A549 (cell line): ENCODE measurements around the gene FIS1. TPM values are rescaled to one million over a fixed set of nuclear protein-coding genes. Genes with fewer than 3 reads are reported as not detected.

Experiments
- ATAC-seq, 2 experiments: fragments of 200-7000 bp in 1 of 2; fragments of >200 bp in 1 of 2; cut with Nextera tagmentation in 1 of 2; cut with Tn5 transposase in 1 of 2; 3 replicates each; pipeline versions ENCODE4 v1.8.0 to v1.9.1; 2018 to 2020; ENCODE audit warnings: mild to moderate bottlenecking in 1 of 2, moderate library complexity in 1 of 2
- CTCF ChIA-PET: fragments of 300-600 bp; sonication (Branson Sonifier 250); formaldehyde crosslinking; extraction: SDS; loops from one replicate; lab custom pipeline; 2021; ENCODE audit warnings: antibody characterized with exemption, inconsistent platforms; lab: Yijun Ruan, JAX
- POLR2A ChIA-PET: fragments of 350-600 bp; formaldehyde crosslinking; extraction: SDS; loops from one replicate; lab custom pipeline; 2021; ENCODE audit warnings: antibody characterized with exemption, inconsistent platforms; lab: Yijun Ruan, JAX
- DNase-seq, 2 experiments: peaks; one replicate each; pipeline versions ENCODE4 v3.0.0 to v3.0.0-alpha.2; 2011 to 2016; ENCODE audit warnings: low read depth in 1 of 2, low spot score in 1 of 2
- FAIRE-seq: peaks from 2 replicates; lab custom pipeline; 2011; peaks lifted over from hg19 to GRCh38; lab: Jason Lieb, UNC
- H3K27ac ChIP-seq, 2 experiments: fragments of >200 bp; sonication (Bioruptor Twin); formaldehyde crosslinking; 3 replicates each; pipeline ENCODE4 v1.5.1; 2016 to 2017
- H3K4me1 ChIP-seq: fragments of >200 bp; sonication (Bioruptor Twin); formaldehyde crosslinking; 3 replicates; pipeline ENCODE4 v1.6.1; 2016
- H3K4me2 ChIP-seq: fragments of >200 bp; sonication (Bioruptor Twin); formaldehyde crosslinking; 3 replicates; pipeline ENCODE4 v1.6.1; 2016
- H3K4me3 ChIP-seq: fragments of >200 bp; sonication (Bioruptor Twin); formaldehyde crosslinking; 3 replicates; pipeline ENCODE4 v1.5.1; 2016
- H3K9me3 ChIP-seq: fragments of >200 bp; sonication (Bioruptor Twin); formaldehyde crosslinking; 3 replicates; pipeline ENCODE4 v1.6.1; 2016
- CEBPB ChIP-seq, 2 experiments: fragments of >200 bp in 1 of 2; sonication (Bioruptor Twin) in 1 of 2; formaldehyde crosslinking in 1 of 2; IDR thresholded peaks; 2 replicates each; pipeline ENCODE4 v1.6.1; 2012 to 2016
- CHD4 ChIP-seq: fragments of 200-600 bp; sonication (generic); IDR thresholded peaks from 2 replicates; pipeline ENCODE4 v1.6.1; 2016; ENCODE audit warnings: antibody characterized with exemption, mild to moderate bottlenecking, borderline replicate concordance
- EHF ChIP-seq: fragments of 250-450 bp; sonication (Bioruptor Pico); IDR thresholded peaks from 2 replicates; pipeline ENCODE4 v1.5.0; 2020; ENCODE audit warnings: mild to moderate bottlenecking
- ESRRA ChIP-seq: fragments of 150-350 bp; IDR thresholded peaks from 2 replicates; pipeline ENCODE4 v1.6.1; 2014; ENCODE audit warnings: mild to moderate bottlenecking, low read length, borderline replicate concordance
- FOSB ChIP-seq: fragments of 250-450 bp; sonication (Bioruptor Pico); IDR thresholded peaks from 2 replicates; pipeline ENCODE4 v1.5.0; 2020; ENCODE audit warnings: mild to moderate bottlenecking, moderate library complexity
- GATA3 ChIP-seq: IDR thresholded peaks from 2 replicates; pipeline ENCODE4 v1.6.1; 2012; ENCODE audit warnings: borderline replicate concordance
- HDAC2 ChIP-seq: fragments of 200-600 bp; sonication (generic); IDR thresholded peaks from 2 replicates; pipeline ENCODE4 v1.6.1; 2016
- HOXA7 ChIP-seq: fragments of 250-450 bp; sonication (Bioruptor Pico); IDR thresholded peaks from 2 replicates; pipeline ENCODE4 v1.5.0; 2020; ENCODE audit warnings: mild to moderate bottlenecking, moderate library complexity
- HOXB5 ChIP-seq: fragments of 250-450 bp; sonication (Bioruptor Pico); IDR thresholded peaks from 2 replicates; pipeline ENCODE4 v1.5.0; 2020; ENCODE audit warnings: mild to moderate bottlenecking, moderate library complexity
- JUN ChIP-seq, 2 experiments: fragments of >200 bp; sonication (Bioruptor Twin); formaldehyde crosslinking; IDR thresholded peaks; 2 replicates in 1 of 2; 3 replicates in 1 of 2; pipeline ENCODE4 v1.6.1; 2016 to 2017
- JUNB ChIP-seq: fragments of >200 bp; sonication (Bioruptor Twin); formaldehyde crosslinking; IDR thresholded peaks from 2 replicates; pipeline ENCODE4 v1.6.1; 2016
- NFE2L2 ChIP-seq: fragments of 150-350 bp; conservative IDR thresholded peaks from 2 replicates; pipeline ENCODE4 v1.6.1; 2014; ENCODE audit warnings: low read length
- POLR2A ChIP-seq: IDR thresholded peaks from 2 replicates; pipeline ENCODE4 v1.6.1; 2012; ENCODE audit warnings: mild to moderate bottlenecking, low read length
- RNF2 ChIP-seq: fragments of 200-600 bp; sonication (generic); IDR thresholded peaks from 2 replicates; pipeline ENCODE4 v1.6.1; 2016; ENCODE audit warnings: low read depth, mild to moderate bottlenecking, antibody characterized with exemption, moderate library complexity, borderline replicate concordance
- SMC3 ChIP-seq: fragments of >200 bp; sonication (Bioruptor Twin); formaldehyde crosslinking; IDR thresholded peaks from 3 replicates; pipeline ENCODE4 v1.6.1; 2018; ENCODE audit warnings: inconsistent platforms
- TP53 ChIP-seq: fragments of 250-450 bp; sonication (Bioruptor Pico); IDR thresholded peaks from 2 replicates; pipeline ENCODE4 v1.5.0; 2021; ENCODE audit warnings: mild to moderate bottlenecking, moderate library complexity
- ZC3H11A ChIP-seq: fragments of 450-650 bp; IDR thresholded peaks from 2 replicates; pipeline ENCODE4 v1.6.1; 2014; ENCODE audit warnings: antibody characterized with exemption, mild to moderate bottlenecking
- ZFP36 ChIP-seq: fragments of 450-650 bp; IDR thresholded peaks from 2 replicates; pipeline ENCODE4 v1.6.1; 2014; ENCODE audit warnings: borderline replicate concordance; ENCODE audit not compliant: partially characterized antibody
- WGBS: methylation state at CpG from one replicate; pipeline ENCODE4 v1.1.6; 2017; ENCODE audit errors: missing lambda C conversion rate; 5-methylcytosine and 5-hydroxymethylcytosine counted together
- polyA plus RNA-seq, 4 experiments: library from polyadenylated mRNA; depleted of rRNA in 3 of 4; stranded (reverse); fragments of >200 nt; fragmentation: RNase III in 1 of 4; extraction: RNeasy Plus Mini Kit Qiagen cat#74134 plus additional on column Dnase treatment in 1 of 4; gene quantifications; 2 replicates in 3 of 4; 3 replicates in 1 of 4; pipeline ENCODE4 v1.2.3, GENCODE V29; 2011 to 2017
- TF ChIP-seq, protein P1 (sequence below): fragments of 250-450 bp; sonication (Bioruptor Pico); IDR thresholded peaks from 2 replicates; pipeline ENCODE4 v1.5.0; 2021; ENCODE audit warnings: mild to moderate bottlenecking, moderate library complexity, borderline replicate concordance
- TF ChIP-seq, protein P2 (sequence below): IDR thresholded peaks from 2 replicates; pipeline ENCODE4 v1.6.1; 2012
- TF ChIP-seq, protein P3 (sequence below): IDR thresholded peaks from 2 replicates; pipeline ENCODE4 v1.6.1; 2012
- TF ChIP-seq, protein P4 (sequence below): fragments of 450-650 bp; IDR thresholded peaks from 2 replicates; pipeline ENCODE4 v1.6.1; 2014; ENCODE audit warnings: antibody characterized with exemption
- TF ChIP-seq, protein P5 (sequence below): fragments of >200 bp; sonication (Bioruptor Twin); formaldehyde crosslinking; IDR thresholded peaks from 3 replicates; pipeline ENCODE4 v1.6.1; 2016

FIS1 gene
- polyA plus RNA-seq, 2 of the 4 experiments (the other 2 are of a cell fraction) = 111 to 155 TPM

DNA sequence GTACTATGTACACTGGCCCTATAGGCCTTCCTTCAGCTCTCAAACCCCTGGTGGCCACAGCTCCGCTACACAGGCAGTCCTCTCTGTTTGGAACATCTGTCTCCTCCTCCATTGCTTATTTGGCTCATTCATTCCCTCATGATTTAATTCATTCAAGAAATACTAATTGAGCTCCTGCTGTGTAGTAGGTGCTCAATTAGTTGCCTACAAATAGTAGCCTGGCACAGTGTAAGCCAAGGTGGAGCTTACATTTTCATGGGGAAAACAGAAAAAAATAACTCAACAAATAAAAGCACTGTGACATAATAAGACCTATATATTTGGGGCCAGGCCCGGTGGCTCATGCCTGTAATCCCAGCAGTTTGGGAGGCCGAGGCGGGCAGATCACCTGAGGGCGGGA, 3.4 kb upstream of the FIS1 start:
- Histone ChIP-seq H3K9me3 (no peaks in the 10 kb centered on the region), H3K4me2 (no peak overlapping the region), H3K4me1 (peaks cover 22% of the 10 kb centered on the region), H3K27ac (no peak overlapping the region), H3K4me3 (no peak overlapping the region)
- ChIA-PET CTCF (interaction anchor here (0.6 to 1.9 kb wide), 5 partner anchors 28 to 153 kb away, joined by 3 to 10 read pairs (median 4); no protein-coding TSS in a partner anchor), POLR2A (no interaction called here)
- FAIRE-seq (no peak), DNase-seq (peak in 1 of 2 experiments; percentile 25), ATAC-seq (no peak)
- 94% methylated on average over 5 of the region's 5 CpGs for WGBS
- no peak for TF ChIP-seq EHF (CRISPR knock-in tag)
- TF ChIP-seq RNF2 = no peak
- TF ChIP-seq, protein P1, sequence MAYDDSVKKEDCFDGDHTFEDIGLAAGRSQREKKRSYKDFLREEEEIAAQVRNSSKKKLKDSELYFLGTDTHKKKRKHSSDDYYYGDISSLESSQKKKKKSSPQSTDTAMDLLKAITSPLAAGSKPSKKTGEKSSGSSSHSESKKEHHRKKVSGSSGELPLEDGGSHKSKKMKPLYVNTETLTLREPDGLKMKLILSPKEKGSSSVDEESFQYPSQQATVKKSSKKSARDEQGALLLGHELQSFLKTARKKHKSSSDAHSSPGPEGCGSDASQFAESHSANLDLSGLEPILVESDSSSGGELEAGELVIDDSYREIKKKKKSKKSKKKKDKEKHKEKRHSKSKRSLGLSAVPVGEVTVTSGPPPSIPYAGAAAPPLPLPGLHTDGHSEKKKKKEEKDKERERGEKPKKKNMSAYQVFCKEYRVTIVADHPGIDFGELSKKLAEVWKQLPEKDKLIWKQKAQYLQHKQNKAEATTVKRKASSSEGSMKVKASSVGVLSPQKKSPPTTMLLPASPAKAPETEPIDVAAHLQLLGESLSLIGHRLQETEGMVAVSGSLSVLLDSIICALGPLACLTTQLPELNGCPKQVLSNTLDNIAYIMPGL = no peak
- no peak for TF ChIP-seq ZC3H11A
- no peak for TF ChIP-seq TP53 (CRISPR knock-in tag)
- TF ChIP-seq GATA3 = no peak
- TF ChIP-seq SMC3 = no peak
- no peak for TF ChIP-seq ZFP36
- TF ChIP-seq JUNB = no peak
- TF ChIP-seq, protein P2, sequence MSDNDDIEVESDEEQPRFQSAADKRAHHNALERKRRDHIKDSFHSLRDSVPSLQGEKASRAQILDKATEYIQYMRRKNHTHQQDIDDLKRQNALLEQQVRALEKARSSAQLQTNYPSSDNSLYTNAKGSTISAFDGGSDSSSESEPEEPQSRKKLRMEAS = no peak
- TF ChIP-seq, protein P3, sequence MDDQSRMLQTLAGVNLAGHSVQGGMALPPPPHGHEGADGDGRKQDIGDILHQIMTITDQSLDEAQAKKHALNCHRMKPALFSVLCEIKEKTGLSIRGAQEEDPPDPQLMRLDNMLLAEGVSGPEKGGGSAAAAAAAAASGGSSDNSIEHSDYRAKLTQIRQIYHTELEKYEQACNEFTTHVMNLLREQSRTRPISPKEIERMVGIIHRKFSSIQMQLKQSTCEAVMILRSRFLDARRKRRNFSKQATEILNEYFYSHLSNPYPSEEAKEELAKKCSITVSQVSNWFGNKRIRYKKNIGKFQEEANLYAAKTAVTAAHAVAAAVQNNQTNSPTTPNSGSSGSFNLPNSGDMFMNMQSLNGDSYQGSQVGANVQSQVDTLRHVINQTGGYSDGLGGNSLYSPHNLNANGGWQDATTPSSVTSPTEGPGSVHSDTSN = no peak
- TF ChIP-seq HOXB5 = no peak
- no peak for TF ChIP-seq POLR2A
- TF ChIP-seq HDAC2 = no peak
- TF ChIP-seq CEBPB (IDR thresholded peaks at IDR 0.05) = no peak

DNA sequence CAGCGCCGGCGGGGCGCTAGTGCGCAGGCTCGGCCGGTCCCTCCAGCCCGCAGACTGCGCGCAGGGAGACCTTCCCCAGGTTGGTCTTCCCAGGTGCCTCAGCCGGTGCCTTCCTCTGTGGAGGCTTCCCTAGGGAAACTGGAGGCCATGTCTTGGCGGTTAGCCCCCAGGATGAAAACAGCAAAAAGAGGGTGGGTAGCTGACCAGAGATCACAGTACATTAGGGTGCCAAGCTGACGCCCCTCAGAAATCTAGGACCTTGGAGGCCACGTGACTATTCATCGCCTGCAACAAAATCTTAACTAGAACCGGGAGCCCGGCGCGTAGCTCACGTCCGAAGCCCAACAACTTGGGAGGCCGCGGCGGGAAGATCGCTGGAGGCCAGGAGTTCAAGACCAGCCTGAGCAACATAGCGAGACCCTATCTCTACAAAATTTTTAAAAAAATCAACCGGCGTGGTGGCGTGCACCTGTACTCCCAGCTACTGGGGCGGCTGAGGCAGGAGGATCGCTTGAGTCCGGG, 327 bp upstream of the FIS1 start:
- ATAC-seq (no peak), DNase-seq (no peak), FAIRE-seq (no peak)
- ChIA-PET POLR2A (interaction anchor here (1.4 to 2.7 kb wide), 3 partner anchors 10 to 101 kb away, joined by 3 to 15 read pairs (median 4); partner anchors contain the start of genes PLOD3 and ZNHIT1), CTCF (interaction anchor here (1.2 to 5.3 kb wide), 16 partner anchors 9 to 276 kb away, joined by 3 to 60 read pairs (median 6); partner anchors contain the start of genes AP1S1, MUC12, PLOD3 and ZNHIT1)
- Histone ChIP-seq H3K4me1 (peaks cover 15% of the 10 kb centered on the region), H3K4me3 (peak overlapping the region; percentile 88), H3K4me2 (peak overlapping the region; percentile 96), H3K27ac (peak overlapping the region; percentile 86 to 93), H3K9me3 (no peaks in the 10 kb centered on the region)
- TF ChIP-seq FOSB (no peak), NFE2L2 (no peak), HOXA7 (CRISPR knock-in tag) (no peak), CHD4 (0 out of 2 replicates have a peak, but pooled peaks have one; percentile 23), JUN (IDR thresholded peaks at IDR 0.05) (peak in 1 of 2 experiments; percentile 13; a peak in 1 of 5 replicates), POLR2A (peak; percentile 79), ESRRA (no peak)
- TF ChIP-seq, protein P4, sequence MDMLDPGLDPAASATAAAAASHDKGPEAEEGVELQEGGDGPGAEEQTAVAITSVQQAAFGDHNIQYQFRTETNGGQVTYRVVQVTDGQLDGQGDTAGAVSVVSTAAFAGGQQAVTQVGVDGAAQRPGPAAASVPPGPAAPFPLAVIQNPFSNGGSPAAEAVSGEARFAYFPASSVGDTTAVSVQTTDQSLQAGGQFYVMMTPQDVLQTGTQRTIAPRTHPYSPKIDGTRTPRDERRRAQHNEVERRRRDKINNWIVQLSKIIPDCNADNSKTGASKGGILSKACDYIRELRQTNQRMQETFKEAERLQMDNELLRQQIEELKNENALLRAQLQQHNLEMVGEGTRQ = peak; percentile 70
- TF ChIP-seq, protein P5, sequence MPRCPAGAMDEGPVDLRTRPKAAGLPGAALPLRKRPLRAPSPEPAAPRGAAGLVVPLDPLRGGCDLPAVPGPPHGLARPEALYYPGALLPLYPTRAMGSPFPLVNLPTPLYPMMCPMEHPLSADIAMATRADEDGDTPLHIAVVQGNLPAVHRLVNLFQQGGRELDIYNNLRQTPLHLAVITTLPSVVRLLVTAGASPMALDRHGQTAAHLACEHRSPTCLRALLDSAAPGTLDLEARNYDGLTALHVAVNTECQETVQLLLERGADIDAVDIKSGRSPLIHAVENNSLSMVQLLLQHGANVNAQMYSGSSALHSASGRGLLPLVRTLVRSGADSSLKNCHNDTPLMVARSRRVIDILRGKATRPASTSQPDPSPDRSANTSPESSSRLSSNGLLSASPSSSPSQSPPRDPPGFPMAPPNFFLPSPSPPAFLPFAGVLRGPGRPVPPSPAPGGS = peak; percentile 61; the same call in 1 of the 3 replicates
- 59% methylated on average over 20 of the region's 32 CpGs for WGBS
